NCI-H2081 treated with DMSO at 0.1 percent for 48 hours (cell line): ENCODE data around the gene TAOK2.
"Not testable (repeated sequence)": the region's sequence is repeated elsewhere in the genome, so short reads cannot be mapped to it uniquely, and the experiment has no call there.

Experiments used
- DNase-seq: peaks from one replicate; lab custom pipeline; 2025; lab: John Stamatoyannopoulos, UW

The TAOK2 gene

DNA sequence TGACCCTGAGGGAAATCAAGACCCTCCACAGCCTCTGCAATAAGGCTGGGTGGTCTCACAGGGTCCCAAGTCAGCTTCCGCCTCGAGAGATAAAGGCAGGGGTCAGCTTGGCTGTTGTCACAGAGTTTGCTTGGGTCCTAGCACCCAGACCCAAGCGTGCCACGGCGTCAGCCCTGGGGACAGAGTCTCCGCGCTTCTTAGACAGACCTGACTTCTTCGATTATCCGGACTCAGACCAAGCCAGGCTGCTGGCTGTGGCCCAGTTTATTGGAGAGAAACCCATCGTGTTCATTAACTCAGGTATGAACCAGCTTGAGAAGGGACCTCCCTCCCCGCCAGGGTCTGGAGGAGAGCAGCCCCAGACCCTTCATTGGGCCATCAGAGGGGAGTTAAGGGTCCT, 49.9 kb downstream of the TAOK2 start:
- no peak for DNase-seq

DNA sequence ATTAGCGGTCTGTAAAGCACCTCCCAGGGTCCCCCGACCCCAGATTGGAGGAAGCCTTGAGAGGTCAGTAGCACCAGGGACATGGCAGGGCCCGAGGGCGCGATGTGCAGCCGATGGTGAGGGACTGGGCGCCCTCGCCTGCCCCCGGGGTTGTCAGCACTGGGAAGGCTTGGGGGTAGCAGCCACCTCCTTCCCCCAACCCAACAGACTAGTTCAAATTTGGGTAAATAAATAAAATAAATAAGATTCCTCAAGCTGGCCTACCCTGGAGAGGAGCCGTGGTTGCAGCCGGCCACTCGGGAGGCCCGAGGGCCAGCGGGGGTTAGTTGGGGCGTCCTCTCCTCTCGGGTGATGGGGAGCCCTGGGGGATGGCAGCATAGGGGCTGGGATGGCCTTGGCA, 50.8 kb downstream of the TAOK2 start:
- DNase-seq: no peak

DNA sequence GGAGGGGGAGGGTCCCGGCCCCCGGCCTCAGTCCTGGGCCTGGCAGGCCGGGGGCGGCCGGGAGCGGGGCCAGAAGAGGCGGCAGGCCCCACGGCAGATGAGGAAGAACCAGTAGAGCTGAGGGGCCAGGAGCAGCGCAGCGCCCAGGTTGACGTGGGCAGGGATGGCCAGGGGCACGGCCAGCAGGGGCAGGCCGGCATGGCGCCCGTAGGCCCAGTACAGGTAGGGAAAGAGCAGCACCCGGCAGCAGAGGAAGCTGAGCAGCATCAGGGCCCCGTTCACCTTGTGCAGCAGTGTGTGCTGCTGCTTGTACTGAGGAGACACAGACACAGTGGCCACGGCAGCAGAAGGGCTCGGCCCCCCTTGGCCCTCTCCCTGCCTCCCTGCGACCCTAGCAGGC, 51.5 kb downstream of the TAOK2 start:
- no peak for DNase-seq

DNA sequence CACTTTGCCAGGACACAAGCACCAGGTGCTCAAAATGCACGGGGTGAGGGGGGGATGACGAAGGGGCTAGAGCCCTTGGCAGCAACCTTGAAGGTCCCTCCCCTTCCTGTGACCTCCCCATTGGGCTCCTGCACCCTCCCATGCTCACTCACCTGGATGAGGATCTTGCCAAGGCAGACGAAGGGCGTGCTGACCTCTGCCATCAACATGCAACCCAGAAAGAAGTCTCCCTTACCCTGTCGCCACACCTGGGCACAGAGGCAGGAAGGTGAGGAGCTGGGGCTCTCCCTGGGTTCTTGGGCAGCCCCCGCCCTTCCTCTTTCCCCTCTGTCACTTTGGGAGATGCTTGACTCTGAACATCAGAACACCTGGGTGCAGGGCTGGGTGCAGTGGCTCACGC, 51.9 kb downstream of the TAOK2 start:
- no peak for DNase-seq

DNA sequence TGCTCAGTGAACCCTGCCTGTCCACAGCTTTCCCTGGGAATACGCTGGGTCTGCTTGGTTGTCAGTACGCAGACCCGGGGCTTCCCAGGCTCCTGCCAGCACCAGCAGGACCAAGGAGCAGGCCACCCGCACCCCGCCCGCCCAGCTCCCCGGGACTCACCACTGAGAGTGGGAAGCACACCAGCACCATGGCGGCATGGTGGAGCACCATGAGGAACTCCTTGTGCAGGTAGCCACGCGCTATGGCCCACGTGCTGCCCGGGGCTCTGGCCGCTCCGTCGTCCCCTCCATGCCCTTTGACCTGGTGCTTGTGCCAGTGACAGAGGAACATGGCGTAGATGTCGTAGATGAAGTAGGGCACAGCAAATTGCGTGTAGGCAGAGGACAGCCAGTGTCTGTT, 52.8 kb downstream of the TAOK2 start:
- DNase-seq: no peak

DNA sequence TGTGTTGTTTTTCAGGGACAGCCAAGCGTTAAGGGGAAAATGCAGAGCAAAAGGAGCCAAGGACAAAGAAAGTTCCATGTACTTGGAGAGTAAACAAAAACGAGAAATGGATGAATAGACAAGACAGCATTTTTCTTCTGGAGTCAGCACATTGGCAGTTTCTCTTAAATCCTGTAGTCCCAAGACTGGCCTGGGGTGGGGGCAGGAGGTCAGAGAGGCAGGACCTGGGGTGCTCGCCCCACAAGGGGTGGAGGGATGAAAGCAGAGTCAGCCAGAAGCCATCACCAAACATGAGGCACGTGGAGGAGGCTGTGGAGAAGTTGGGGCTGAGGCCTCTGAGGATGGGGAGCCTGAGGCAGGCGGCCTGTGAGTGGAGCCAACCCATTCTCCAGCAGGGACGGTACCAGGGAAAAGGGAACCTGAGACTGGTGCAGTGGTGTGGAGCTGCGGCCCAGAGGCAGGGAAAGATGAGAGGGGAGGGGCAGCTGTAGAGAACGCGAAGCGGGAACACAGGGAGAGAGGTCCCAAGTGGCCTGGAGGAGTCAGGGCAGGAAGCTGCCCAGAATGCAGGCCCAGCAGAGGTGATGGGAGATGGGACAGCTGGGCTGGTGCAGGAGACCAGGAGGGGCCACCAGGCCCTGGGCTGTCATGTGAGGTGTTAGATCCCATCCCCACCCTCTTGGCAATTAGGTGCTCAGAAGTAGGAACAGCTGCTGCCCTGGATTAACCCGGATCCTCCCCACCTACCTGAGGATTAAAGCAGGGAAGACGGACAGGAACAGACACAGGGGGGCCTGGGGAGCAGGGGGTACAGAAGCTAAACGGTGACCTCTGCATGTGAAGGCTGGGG, 54.1 kb downstream of the TAOK2 start:
- DNase-seq: no peak

DNA sequence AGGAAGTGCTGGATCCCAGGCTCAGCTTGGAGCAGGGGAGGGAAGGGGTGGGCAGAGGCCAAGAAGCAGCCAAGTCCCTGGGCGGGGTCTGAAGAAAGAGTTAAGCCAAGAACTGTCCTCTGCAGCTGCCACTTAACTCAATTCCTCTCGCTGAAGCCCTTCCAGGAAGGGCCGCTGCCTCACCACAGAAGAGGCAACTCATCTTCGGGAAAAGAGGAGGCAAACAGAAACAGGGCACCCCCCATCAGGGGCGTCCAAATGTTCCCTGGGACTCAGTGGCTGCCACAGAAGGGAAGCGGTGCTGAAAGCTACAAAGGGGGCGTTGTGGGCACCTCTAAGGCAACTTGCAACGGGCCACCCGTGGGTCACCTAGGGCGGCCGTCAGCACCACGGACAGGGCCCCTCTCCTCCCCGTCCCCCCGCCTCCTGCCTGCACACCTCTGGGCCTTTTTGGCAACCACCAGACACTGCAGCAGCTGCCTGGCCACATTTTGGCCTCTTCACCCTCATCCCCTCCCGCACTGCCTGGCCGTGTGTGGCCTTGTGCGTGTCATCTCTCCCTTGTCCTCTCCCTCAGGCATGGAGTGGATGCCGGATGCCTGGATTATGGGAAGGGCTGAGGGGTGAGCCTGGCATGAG, 54.9 kb downstream of the TAOK2 start:
- no peak for DNase-seq

DNA sequence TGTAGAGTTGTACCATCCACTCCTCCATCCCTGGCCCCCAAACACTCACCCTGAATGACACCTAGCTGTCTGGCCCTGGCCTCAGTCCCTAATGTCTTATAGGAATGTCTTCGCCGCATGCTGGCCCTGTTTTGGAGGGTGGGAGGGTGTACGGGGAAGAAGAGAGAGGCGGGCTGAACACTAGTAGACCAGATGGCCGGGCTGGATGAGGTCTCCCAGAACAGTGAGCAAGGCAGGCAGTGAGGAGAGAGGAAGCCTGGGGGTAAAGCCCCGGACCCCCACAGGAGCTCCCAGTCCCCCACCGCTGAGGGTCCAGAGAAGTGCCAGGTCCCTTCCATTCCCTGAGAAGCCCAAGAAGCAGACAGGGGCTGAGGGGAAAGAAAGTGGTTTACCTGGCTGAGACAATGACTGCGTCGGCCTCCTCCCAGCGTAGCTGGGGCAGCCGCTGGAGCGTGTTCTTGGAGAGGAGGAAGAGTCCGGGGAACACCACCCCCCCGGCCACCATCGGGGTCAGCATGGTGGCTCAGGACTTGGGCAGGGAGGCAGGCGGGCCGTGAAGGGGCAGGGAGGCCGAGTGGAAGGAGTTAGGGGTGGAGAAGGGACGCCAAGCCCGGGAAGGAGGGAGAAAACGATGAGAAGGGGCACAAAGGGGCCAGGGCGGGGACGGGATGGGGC, 56.5 kb downstream of the TAOK2 start:
- no peak for DNase-seq

DNA sequence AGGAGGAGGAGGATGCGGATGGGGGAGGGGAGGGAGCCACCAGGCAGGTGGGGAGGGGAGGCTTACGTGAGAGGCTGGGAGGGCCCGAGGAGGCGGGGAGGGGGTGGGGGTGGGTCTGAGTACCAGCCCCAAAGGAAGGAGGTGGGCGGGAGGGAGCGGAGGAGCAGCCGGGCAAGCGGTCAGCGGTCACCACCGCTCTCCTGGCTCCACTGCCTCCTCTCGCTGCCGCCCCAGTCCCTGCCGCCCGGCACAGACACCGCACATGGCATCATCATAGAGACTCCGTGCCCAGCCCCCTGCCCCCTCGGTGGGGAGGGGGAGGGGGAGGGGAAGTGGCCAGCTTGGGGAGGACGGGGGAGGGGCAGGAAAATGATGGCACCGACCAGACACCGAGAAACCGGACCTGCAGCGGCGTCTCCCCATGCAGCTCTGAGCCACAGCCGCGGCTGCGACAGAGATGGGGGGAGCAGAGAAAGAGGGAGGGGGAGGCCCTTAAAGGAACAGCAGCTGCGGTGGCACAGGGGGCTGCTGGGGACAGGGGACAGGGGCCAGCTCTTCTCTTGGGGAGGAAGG, 57.3 kb downstream of the TAOK2 start, which contains the start of gene TLCD3B:
Gene TLCD3B (minus strand): TSS at position 431 of the 573 bp plus-strand sequence. CDS start 744 bp downstream, outside the sequence.
- DNase-seq: no peak

DNA sequence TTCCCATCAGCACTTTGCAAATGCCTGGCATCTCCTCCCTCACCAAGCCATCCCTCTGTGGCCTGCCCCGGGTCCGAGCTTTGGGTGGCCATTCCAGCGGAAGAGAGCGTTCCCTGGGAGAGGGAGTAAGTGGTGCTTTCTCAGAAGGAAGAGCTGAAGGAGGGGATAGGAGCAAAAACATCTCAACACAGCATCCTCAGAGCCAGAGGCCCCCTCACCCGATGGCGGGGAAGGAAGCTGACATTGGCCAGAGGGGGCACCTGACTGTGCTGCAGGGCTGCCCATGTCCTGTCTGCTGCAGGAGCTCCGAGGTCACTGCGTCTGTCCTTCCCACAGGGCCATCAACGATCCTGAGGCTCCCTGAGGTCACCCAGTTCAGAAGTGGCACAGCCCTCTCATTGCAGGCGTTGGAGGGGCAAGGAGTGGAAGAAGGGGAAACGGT, 57.8 kb downstream of the TAOK2 start:
- DNase-seq: no peak

DNA sequence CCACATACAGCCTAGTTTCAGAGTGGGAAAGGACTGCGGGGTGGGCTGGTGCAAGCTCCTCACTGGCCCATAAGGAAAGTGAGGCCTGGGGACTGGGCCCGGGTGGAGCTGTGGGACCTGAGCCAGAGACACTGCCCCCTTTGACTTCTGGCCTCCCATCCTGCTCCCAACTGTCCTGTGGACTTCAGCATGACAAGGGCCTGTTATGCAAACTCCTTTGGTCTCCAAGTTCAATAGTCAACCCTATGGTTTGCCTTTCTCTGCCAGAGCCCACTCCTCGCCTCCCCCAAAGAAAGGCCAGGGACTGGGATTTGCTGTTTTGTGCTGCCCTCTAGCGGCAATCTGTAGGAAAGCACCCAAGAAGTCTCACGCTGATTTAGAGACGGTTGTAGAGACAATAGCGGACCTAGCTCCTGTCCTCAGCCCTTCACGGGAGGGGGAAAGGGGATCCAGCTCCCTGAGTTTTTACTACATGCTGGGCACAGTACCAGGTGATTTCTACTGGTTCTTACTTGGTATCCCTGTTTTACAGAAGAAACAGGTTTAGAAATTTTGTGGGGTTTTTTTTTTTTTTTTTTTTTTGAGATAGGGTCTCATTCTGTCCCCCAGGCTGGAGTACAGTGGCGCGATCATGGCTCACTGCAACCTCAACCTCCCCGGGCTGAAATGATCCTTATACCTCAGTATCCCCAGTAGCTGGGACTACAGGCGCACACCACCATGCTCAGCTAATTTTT, 58.6 kb downstream of the TAOK2 start:
- no peak for DNase-seq

DNA sequence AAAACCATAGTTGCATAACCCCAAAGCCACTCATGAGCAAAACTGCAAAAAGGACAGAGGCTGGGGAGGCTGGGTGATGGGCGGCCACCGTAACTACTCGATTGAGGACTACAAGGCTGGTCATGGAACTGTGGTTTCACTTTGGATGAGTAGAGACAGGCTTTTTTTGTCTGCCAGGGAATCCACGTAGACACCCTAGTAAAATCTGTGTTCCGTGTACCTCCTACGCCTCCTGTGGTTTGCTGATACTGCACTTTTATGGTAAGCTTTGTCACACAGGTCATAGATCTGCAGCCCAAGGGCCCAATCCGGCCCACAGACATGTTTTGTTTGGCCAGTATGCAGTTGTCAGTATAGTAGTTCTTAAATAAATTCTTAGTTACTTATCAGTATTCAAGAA, 59.6 kb downstream of the TAOK2 start:
- DNase-seq: no peak

DNA sequence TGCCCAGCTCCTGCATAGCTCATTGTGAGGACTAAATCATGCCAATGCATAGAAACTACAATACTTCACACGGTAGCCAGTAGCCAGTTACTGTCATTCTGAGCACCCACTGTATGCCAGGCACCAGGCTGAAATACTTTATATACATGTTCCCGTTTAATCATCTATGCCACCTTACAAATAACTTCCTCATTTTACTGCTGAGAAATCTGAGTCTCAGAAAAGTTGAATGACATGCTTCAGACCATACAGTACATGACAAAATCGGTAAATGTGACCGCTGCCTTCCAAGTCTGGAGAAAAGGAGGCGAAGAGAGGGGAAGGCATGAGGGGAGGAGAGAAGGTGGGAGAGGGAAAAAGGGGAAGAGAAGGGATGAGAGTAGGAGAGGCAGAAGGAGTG, 66.6 kb downstream of the TAOK2 start:
- no peak for DNase-seq

DNA sequence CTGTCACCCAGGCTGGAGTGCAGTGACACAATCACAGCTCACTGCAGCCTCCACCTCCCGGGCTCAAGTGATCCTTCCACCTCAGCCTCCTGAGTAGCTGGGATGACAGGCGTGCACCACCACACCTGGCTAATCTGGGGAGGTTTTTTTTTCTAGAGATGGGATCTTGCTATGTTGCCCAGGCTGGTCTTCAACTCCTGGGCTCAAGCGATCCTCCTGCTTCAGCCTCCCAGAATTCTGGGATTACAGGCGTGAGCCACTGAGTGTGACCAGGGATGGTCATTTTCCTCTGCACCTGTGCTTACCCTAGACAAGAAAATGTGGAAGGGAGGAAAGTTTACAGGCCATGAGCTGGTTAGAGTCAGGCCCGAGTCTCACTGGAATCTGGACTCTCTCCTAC, 67.0 kb downstream of the TAOK2 start:
- not testable (repeated sequence) for DNase-seq

DNA sequence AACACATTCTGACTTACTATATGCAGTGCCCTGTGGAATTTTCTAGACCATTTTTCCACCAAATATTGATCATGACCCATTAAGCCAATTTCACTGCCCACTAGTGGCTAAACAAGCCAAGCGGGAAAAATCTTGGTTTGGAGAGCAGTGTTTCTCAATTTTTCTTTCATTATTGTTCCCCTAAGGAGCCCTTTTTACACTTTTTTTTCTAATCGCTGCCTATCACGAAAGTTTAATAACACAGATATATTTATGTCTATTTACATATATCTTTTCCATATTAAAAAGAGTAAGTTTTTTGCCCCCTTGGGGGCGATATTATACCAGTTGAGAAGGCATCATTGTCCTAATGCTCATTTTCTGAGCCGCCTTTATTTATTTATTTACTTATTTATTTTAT, 68.2 kb downstream of the TAOK2 start:
- no peak for DNase-seq
